ENCODE measurements around the gene ZBTB7C.

- no peak for TF ChIP-seq SREBF1 (IDR thresholded peaks at IDR 0.05; ENCODE audit: low read length)
- TF ChIP-seq, protein P1, sequence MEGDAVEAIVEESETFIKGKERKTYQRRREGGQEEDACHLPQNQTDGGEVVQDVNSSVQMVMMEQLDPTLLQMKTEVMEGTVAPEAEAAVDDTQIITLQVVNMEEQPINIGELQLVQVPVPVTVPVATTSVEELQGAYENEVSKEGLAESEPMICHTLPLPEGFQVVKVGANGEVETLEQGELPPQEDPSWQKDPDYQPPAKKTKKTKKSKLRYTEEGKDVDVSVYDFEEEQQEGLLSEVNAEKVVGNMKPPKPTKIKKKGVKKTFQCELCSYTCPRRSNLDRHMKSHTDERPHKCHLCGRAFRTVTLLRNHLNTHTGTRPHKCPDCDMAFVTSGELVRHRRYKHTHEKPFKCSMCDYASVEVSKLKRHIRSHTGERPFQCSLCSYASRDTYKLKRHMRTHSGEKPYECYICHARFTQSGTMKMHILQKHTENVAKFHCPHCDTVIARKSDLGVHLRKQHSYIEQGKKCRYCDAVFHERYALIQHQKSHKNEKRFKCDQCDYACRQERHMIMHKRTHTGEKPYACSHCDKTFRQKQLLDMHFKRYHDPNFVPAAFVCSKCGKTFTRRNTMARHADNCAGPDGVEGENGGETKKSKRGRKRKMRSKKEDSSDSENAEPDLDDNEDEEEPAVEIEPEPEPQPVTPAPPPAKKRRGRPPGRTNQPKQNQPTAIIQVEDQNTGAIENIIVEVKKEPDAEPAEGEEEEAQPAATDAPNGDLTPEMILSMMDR (IDR thresholded peaks at IDR 0.05 in 2 of 3, conservative IDR thresholded peaks at IDR 0.05 in 1 of 3; ENCODE audit: control insufficient read depth in 2 of 3, extremely low read depth in 1 of 3, insufficient read depth in 1 of 3, low read depth in 3 of 3, low read length in 3 of 3), result no peak
- no peak for TF ChIP-seq POLR2AphosphoS5 (IDR thresholded peaks at IDR 0.05; ENCODE audit: low read length)
- TF ChIP-seq JUND (IDR thresholded peaks at IDR 0.05; ENCODE audit: low read depth, low read length), result no peak
- no peak for TF ChIP-seq CHD4 (IDR thresholded peaks at IDR 0.05)
- no peak for TF ChIP-seq CEBPZ (IDR thresholded peaks at IDR 0.05; ENCODE audit: low read depth, low read length)
- no peak for TF ChIP-seq SP1 (IDR thresholded peaks at IDR 0.05; ENCODE audit: low read depth, low read length)
- TF ChIP-seq EP300 (IDR thresholded peaks at IDR 0.05; ENCODE audit: borderline replicate concordance in 1 of 2, control insufficient read depth in 1 of 2, low read depth in 2 of 2, low read length in 2 of 2), result no peak
- TF ChIP-seq CBFB (IDR thresholded peaks at IDR 0.05; ENCODE audit: low read depth), result no peak
- TF ChIP-seq REST (IDR thresholded peaks at IDR 0.05; ENCODE audit: low read depth, low read length), result no peak
- no peak for TF ChIP-seq ETV6 (conservative IDR thresholded peaks at IDR 0.05 in 1 of 2, IDR thresholded peaks at IDR 0.05 in 1 of 2; ENCODE audit: borderline replicate concordance in 1 of 2, low read depth in 1 of 2)
- TF ChIP-seq FOXM1 (IDR thresholded peaks at IDR 0.05; ENCODE audit: low read depth, low read length), result no peak
- no peak for TF ChIP-seq ZNF622 (IDR thresholded peaks at IDR 0.05)
- TF ChIP-seq EZH2 (IDR thresholded peaks at IDR 0.05; ENCODE audit: borderline replicate concordance, control insufficient read depth, low read depth, low read length), result no peak
Measured at GRCh38 chr18:48222118-48222517, 187.1 kb downstream of the ZBTB7C start.

Measured in GM12878 (cell line).